Glutamatergic neuron (in vitro differentiated cells): ENCODE results near the gene RAD9B. TPM values are rescaled to one million over a fixed set of nuclear protein-coding genes. Genes with fewer than 3 reads are reported as not detected.
"Not testable (repeated sequence)": the region's sequence is repeated elsewhere in the genome, so short reads cannot be mapped to it uniquely, and the experiment has no call there.

Experiments
- DNase-seq: peaks from one replicate; pipeline ENCODE4 v3.0.0; 2022
- H3K27ac Mint-ChIP-seq: one replicate; pipeline ENCODE4 v1.8.0; 2020; ENCODE audit warnings: mild to moderate bottlenecking, mixed read lengths, inconsistent platforms; ENCODE audit not compliant: unreplicated experiment
- H3K27me3 Mint-ChIP-seq: one replicate; pipeline ENCODE4 v1.8.0; 2020; ENCODE audit warnings: mild to moderate bottlenecking, moderate library complexity, mixed read lengths, inconsistent platforms; ENCODE audit not compliant: unreplicated experiment
- H3K36me3 Mint-ChIP-seq: one replicate; pipeline ENCODE4 v1.8.0; 2020; ENCODE audit warnings: mild to moderate bottlenecking, mixed read lengths, inconsistent platforms; ENCODE audit not compliant: unreplicated experiment
- H3K4me1 Mint-ChIP-seq: one replicate; pipeline ENCODE4 v1.8.0; 2020; ENCODE audit warnings: mild to moderate bottlenecking, low read depth, mixed read lengths, inconsistent platforms; ENCODE audit not compliant: unreplicated experiment
- H3K4me3 Mint-ChIP-seq: one replicate; pipeline ENCODE4 v1.8.0; 2020; ENCODE audit warnings: mild to moderate bottlenecking, mixed read lengths, inconsistent platforms; ENCODE audit not compliant: unreplicated experiment
- H3K9me3 Mint-ChIP-seq: one replicate; pipeline ENCODE4 v1.8.0; 2020; ENCODE audit warnings: mild to moderate bottlenecking, moderate library complexity, mixed read lengths, inconsistent platforms; ENCODE audit not compliant: unreplicated experiment
- CTCF ChIP-seq: fragments of 200-600 bp; sonication (generic); IDR thresholded peaks from one replicate; pipeline ENCODE4 v1.5.0; 2021; ENCODE audit not compliant: partially characterized antibody, unreplicated experiment
- long read RNA-seq: library from polyadenylated mRNA; unstranded; transcript quantifications from one replicate; pipeline ENCODE4 v2.0.0, GENCODE V29; 2020; ENCODE audit not compliant: unreplicated experiment
- total RNA-seq: library from RNA; stranded (reverse); fragmentation: NEBNext Ultra II Directional; extraction: Animal tissue kit (Norgen Biotek cat#: 25700); gene quantifications from one replicate; pipeline ENCODE4 v1.2.1, GENCODE V29; 2021; ENCODE audit not compliant: unreplicated experiment

Gene RAD9B
- 0.49 TPM for total RNA-seq
- long read RNA-seq, result 0 reads

- Mint-ChIP-seq H3K4me3 (peak within 1 kb of the TSS; percentile 93), H3K36me3 (no peaks in the 10 kb centered on the region), H3K27me3 (no peaks in the 10 kb centered on the region), H3K4me1 (peaks cover 2% of the 10 kb centered on the region), H3K27ac (peak within 1 kb of the TSS; percentile 95), H3K9me3 (peaks cover 7% of the 10 kb centered on the region)
- DNase-seq, result peak; percentile 99
- TF ChIP-seq CTCF, result no peak
These were observed at the start of gene RAD9B, which contains the start of gene VPS29 for GRCh38 chr12:110501752-110502738. RAD9B (plus strand) TSS chr12:110502331; CDS start chr12:110502338, 7 bp downstream. VPS29 (minus strand) TSS chr12:110502111; CDS start chr12:110502051, 60 bp downstream.

- H3K27ac Mint-ChIP-seq, result no peak overlapping the region
- H3K4me1 Mint-ChIP-seq, result peaks cover 3% of the 10 kb centered on the region
- H3K36me3 Mint-ChIP-seq, result no peaks in the 10 kb centered on the region
- no peak for DNase-seq
- H3K27me3 Mint-ChIP-seq, result peaks cover under 1% of the 10 kb centered on the region
- TF ChIP-seq CTCF, result no peak
- H3K4me3 Mint-ChIP-seq, result no peak overlapping the region
- H3K9me3 Mint-ChIP-seq, result peaks cover 7% of the 10 kb centered on the region
These were observed 48.4 kb upstream of the RAD9B start for GRCh38 chr12:110453569-110454296.

GRCh38 chr12:110458756-110459155, 43.4 kb upstream of the RAD9B start:
- Mint-ChIP-seq H3K4me3 (no peak overlapping the region), H3K27ac (no peak overlapping the region), H3K27me3 (peaks cover 2% of the 10 kb centered on the region), H3K4me1 (no peaks in the 10 kb centered on the region), H3K9me3 (no peaks in the 10 kb centered on the region), H3K36me3 (no peaks in the 10 kb centered on the region)
- no peak for DNase-seq
- TF ChIP-seq CTCF, result no peak

- H3K36me3 Mint-ChIP-seq, DNase-seq, H3K9me3 Mint-ChIP-seq, H3K4me1 Mint-ChIP-seq, H3K27me3 Mint-ChIP-seq, H3K4me3 Mint-ChIP-seq, H3K27ac Mint-ChIP-seq: not testable (repeated sequence)
These were observed 40.9 kb upstream of the RAD9B start for GRCh38 chr12:110461189-110461588.

- TF ChIP-seq CTCF, result no peak
- Mint-ChIP-seq H3K4me1 (peaks cover 10% of the 10 kb centered on the region), H3K27me3 (peaks cover 9% of the 10 kb centered on the region), H3K36me3 (no peaks in the 10 kb centered on the region), H3K4me3 (no peak overlapping the region), H3K9me3 (peaks cover 10% of the 10 kb centered on the region), H3K27ac (no peak overlapping the region)
- DNase-seq, result no peak
These were observed 37.1 kb upstream of the RAD9B start for GRCh38 chr12:110465024-110465423.

- H3K27me3 Mint-ChIP-seq, H3K27ac Mint-ChIP-seq: not testable (repeated sequence)
These were observed 36.4 kb upstream of the RAD9B start for GRCh38 chr12:110465765-110466164.

More at GRCh38 chr12:110465765-110466164, 36.4 kb upstream of the RAD9B start:
- DNase-seq, H3K36me3 Mint-ChIP-seq, H3K4me3 Mint-ChIP-seq, H3K4me1 Mint-ChIP-seq: not testable (repeated sequence)
- H3K9me3 Mint-ChIP-seq, result peaks cover 10% of the 10 kb centered on the region
